Activated T-cell treated with anti-CD3 and anti-CD28 coated beads, Interleukin-2, amount 50 U/mL, for 4 hours (primary cell): ENCODE measurements around the gene PDIA6. TPM values are rescaled to one million over a fixed set of nuclear protein-coding genes. Genes with fewer than 3 reads are reported as not detected.
"Not testable (repeated sequence)": the region's sequence is repeated elsewhere in the genome, so short reads cannot be mapped to it uniquely, and the experiment has no call there.

Experiments used
- ATAC-seq, 2 donors: fragments of 200-7000 bp; cut with Tn5 transposase; one replicate each; pipeline ENCODE4 v1.10.0; 2021
- DNase-seq: peaks from one replicate; pipeline ENCODE4 v3.0.0-alpha.2; 2020
- H3K27me3 Mint-ChIP-seq: one replicate; pipeline ENCODE4 v1.8.0; 2021; ENCODE audit warnings: low read depth, mixed read lengths
- H3K36me3 Mint-ChIP-seq: one replicate; pipeline ENCODE4 v1.8.0; 2022; ENCODE audit warnings: mixed read lengths; ENCODE audit not compliant: insufficient read depth
- H3K4me1 Mint-ChIP-seq: one replicate; pipeline ENCODE4 v1.8.0; 2021; ENCODE audit warnings: low read depth, mixed read lengths
- H3K4me3 Mint-ChIP-seq: one replicate; pipeline ENCODE4 v1.8.0; 2021; ENCODE audit warnings: mild to moderate bottlenecking, moderate library complexity, mixed read lengths
- H3K9me3 Mint-ChIP-seq: one replicate; pipeline ENCODE4 v1.8.0; 2021; ENCODE audit warnings: mixed read lengths
- total RNA-seq, 3 donors: library from RNA; stranded (reverse); gene quantifications; one replicate each; pipeline ENCODE4 v1.2.1, GENCODE V29; 2021

Gene PDIA6
- total RNA-seq, 3 donors from 2014 or later = 169 to 241 (median 175) TPM

DNA sequence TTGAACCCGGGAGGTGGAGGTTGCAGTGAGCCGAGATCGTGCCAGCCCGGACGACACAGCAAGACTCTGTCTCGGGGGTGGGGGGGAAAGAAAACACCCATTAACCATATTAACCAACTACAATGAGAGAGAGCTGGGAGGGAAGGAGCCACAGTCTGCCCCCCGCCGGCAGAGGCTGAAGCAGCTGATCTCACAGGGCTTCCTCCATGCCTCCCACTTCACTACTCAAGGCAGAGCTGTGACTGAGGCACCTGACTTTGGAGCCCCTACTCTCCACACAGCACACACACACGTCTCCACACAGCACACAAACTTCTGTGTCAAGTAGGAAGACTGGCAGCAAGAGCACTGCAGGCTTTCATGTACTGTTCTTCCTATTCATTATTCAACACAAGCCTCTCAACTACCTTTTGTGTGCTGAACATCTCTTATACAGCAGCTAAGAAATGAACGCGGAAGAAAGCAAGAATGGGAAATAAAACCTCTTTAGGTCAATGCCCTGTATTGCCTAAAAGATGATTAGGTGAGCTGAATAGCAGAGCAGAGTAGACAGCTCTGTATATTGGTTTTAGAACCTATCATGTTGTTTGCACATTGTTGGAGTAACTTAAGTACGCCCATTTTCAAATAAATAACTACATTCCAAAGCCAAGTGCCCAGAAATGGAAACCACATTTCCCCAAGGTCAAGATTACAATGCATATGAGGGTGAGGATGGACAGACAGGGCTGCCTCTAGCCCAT is 26.2 kb downstream of the PDIA6 start:
- Mint-ChIP-seq H3K9me3 (no peaks in the 10 kb centered on the region), H3K4me3 (no peak overlapping the region), H3K4me1 (peaks cover 13% of the 10 kb centered on the region), H3K36me3 (peaks cover 73% of the 10 kb centered on the region), H3K27me3 (no peaks in the 10 kb centered on the region)
- ATAC-seq = no peak
- DNase-seq = no peak

DNA sequence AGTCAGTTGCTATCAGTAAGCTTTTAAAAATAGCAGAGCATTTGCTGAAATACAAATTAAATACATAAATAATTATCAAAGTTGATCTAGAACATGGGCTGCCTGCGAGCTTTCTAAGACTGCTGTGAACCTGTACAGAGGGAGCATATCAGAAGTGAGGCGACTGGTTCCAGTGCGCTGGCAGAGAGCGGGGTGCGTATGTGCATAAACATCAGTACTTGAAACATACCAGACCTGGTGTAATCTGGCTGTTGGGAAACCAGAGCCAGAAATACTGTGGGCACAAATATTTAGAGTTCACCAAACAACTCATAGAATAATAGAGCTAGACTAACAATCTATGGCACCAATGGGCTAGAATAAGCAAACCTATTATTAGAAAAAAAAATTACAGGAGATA is 27.3 kb downstream of the PDIA6 start:
- no peak for ATAC-seq
- no peak overlapping the region for H3K4me3 Mint-ChIP-seq
- H3K4me1 Mint-ChIP-seq = peaks cover 3% of the 10 kb centered on the region
- H3K9me3 Mint-ChIP-seq = no peaks in the 10 kb centered on the region
- DNase-seq = no peak
- peaks cover 66% of the 10 kb centered on the region for H3K36me3 Mint-ChIP-seq
- H3K27me3 Mint-ChIP-seq = no peaks in the 10 kb centered on the region

DNA sequence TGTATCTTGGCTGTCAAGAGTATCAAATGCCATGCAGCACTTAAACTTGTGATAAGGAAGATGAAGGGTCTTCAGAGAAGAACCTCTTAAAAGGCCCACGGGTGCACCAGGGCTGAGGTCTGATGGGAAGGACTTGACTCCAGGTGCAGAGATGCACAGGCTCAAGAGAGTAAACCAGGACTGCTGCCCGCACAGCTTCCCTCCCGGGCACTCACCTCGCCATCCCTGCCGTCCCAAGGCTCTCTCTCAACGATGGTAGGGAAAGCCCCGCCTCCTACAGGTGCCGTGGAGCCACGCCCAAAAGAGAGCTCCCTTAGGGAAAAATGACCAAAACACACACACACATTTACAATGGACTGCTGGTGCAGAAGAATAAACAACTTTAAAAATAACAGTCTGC is 27.9 kb downstream of the PDIA6 start:
- DNase-seq = no peak
- Mint-ChIP-seq H3K9me3 (no peaks in the 10 kb centered on the region), H3K27me3 (no peaks in the 10 kb centered on the region), H3K36me3 (peaks cover 65% of the 10 kb centered on the region), H3K4me3 (no peak overlapping the region), H3K4me1 (no peaks in the 10 kb centered on the region)
- ATAC-seq = no peak

DNA sequence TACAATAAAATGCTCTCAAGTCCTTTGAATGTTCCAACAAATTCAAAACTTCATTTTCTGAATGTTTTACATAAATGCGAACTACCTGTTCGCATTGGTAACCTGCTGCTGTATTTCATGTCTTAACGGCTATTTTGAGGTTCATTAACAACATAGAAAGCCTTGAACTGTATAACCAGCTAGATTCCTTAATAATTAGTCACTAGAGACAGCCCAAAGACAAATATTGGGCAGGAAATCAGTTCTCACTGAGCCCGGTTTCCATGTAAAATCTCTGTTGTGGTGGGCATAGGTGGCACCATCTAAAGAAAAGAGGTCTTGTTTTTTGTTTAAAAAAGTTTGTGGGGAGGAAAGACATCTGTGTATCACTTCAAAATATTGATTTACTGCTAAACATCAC is 29.2 kb downstream of the PDIA6 start:
- peaks cover 54% of the 10 kb centered on the region for H3K36me3 Mint-ChIP-seq

DNA sequence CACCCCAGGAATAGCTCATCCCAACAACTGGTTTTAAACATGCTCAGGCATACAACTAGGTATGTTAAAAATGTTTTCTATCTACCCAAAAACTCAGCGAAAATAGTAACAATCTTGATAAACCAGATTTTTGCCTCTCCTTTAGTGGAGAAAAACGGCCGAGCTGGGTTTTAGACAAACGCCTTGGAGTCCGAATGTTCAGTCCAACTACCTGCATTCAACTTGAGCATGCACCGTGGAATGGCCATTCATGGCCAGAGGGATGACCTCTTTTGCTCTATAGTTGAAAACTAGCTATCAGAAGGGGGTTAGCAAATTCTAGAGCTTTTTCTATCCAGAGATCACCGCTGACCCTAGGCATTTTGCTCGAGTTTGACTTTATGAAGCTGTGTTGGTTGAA is 30.8 kb downstream of the PDIA6 start:
- H3K4me3 Mint-ChIP-seq = no peak overlapping the region
- no peaks in the 10 kb centered on the region for H3K27me3 Mint-ChIP-seq
- peaks cover 38% of the 10 kb centered on the region for H3K36me3 Mint-ChIP-seq
- ATAC-seq = no peak
- no peaks in the 10 kb centered on the region for H3K9me3 Mint-ChIP-seq
- H3K4me1 Mint-ChIP-seq = no peaks in the 10 kb centered on the region
- no peak for DNase-seq

More for the DNA sequence above, 29.2 kb downstream of the PDIA6 start:
- Mint-ChIP-seq H3K9me3 (no peaks in the 10 kb centered on the region), H3K27me3 (no peaks in the 10 kb centered on the region), H3K4me1 (no peaks in the 10 kb centered on the region), H3K4me3 (no peak overlapping the region)
- no peak for DNase-seq
- no peak for ATAC-seq

DNA sequence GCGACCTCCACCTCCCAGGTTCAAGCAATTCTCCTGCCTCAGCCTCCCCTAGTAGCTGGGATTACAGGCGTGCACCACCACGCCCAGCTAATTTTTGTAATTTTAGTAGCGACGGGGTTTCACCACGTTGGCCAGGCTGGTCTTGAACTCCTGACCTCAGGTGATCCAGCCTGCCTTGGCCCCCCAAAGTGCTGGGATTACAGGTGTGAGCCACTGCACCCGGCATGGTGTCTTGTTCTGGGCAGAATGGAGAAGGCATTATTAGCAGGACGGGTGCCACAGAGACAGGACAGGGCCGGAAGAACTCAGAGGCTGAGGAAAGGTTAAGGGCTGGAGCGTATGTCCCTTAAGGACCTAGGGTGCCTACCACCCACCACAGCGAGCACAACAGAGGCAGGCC is 31.8 kb downstream of the PDIA6 start:
- H3K36me3 Mint-ChIP-seq = peaks cover 32% of the 10 kb centered on the region
- not testable (repeated sequence) for H3K4me3 Mint-ChIP-seq, DNase-seq, H3K9me3 Mint-ChIP-seq, H3K4me1 Mint-ChIP-seq, H3K27me3 Mint-ChIP-seq, ATAC-seq

DNA sequence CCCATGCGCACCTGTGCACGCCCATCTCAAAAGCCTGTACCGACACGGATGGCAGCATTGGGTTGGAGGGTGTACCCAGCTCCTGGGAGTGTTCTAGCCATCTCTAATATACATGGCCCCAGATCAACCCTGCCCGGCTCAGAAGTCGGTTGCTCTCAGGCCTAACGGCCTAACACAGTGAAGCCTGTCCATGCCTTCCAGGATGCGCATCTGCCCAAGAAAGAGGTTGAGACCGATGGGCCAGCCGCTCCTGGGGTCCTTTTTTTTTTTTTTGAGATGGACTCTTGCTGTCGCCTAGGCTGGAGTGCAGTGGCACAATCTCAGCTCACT is 32.1 kb downstream of the PDIA6 start:
- Mint-ChIP-seq H3K36me3 (peaks cover 32% of the 10 kb centered on the region), H3K9me3 (no peaks in the 10 kb centered on the region), H3K4me1 (no peaks in the 10 kb centered on the region), H3K27me3 (no peaks in the 10 kb centered on the region), H3K4me3 (no peak overlapping the region)
- DNase-seq (no peak), ATAC-seq (no peak)

DNA sequence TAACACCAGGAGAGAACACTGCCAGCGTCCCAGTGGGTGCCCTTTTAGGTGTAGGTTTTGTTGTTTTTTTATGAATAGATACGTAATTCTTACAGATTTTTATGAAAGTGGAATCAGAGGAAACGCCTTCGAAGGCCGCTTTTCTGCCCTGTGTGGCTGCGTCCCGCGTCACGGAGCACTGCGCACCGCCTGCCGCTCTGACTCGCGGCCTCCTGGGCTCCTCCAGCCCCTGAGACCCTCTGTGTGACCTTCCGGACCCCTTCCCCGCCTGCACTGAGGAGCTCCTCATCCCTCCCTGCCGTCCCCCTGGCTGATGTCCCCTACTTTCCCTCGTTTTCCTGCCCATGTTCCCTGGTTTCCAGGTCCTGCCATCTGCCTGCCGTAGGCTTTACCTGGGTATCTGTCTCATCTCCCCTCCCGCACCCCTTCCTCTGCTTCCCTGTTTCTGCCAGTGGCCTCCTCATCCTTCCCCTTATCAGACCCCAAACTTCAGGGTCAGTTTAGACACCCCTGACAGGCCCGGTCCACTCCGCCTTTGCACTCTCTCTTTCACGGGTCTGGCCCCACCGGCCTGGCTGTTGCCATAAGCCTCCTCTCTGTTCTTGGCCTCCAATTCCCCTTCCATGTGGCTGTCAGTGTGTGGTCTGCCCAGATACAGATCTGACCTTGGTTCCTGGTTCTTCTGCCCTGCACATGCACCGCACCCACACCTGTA is 32.7 kb downstream of the PDIA6 start:
- peaks cover 27% of the 10 kb centered on the region for H3K36me3 Mint-ChIP-seq
- H3K4me1 Mint-ChIP-seq = no peaks in the 10 kb centered on the region
- H3K9me3 Mint-ChIP-seq = no peaks in the 10 kb centered on the region
- no peaks in the 10 kb centered on the region for H3K27me3 Mint-ChIP-seq
- DNase-seq (no peak), ATAC-seq (no peak)
- H3K4me3 Mint-ChIP-seq = no peak overlapping the region

DNA sequence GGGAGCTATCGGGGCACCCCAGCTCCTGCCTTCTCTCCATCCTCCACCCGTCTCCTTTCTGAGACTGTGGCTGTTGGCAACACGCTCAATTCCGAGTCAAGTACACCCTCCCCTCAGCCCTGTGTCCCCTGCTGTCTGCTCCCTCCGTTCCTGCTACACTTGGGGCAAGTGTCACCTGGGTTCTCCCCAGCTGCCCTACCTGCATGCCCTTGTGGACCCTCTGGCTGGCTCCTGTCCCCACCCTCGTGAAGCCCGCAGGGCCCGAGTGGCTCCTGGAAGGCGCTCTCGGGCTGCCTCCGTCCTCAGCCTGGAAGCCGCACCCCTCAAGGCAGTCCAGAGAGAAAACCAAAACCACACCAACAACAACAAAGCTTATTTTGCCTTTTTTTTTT is 33.9 kb downstream of the PDIA6 start:
- H3K4me1 Mint-ChIP-seq = no peaks in the 10 kb centered on the region
- DNase-seq = no peak
- H3K9me3 Mint-ChIP-seq = no peaks in the 10 kb centered on the region
- H3K36me3 Mint-ChIP-seq = peaks cover 16% of the 10 kb centered on the region
- H3K27me3 Mint-ChIP-seq = no peaks in the 10 kb centered on the region
- no peak for ATAC-seq
- no peak overlapping the region for H3K4me3 Mint-ChIP-seq

DNA sequence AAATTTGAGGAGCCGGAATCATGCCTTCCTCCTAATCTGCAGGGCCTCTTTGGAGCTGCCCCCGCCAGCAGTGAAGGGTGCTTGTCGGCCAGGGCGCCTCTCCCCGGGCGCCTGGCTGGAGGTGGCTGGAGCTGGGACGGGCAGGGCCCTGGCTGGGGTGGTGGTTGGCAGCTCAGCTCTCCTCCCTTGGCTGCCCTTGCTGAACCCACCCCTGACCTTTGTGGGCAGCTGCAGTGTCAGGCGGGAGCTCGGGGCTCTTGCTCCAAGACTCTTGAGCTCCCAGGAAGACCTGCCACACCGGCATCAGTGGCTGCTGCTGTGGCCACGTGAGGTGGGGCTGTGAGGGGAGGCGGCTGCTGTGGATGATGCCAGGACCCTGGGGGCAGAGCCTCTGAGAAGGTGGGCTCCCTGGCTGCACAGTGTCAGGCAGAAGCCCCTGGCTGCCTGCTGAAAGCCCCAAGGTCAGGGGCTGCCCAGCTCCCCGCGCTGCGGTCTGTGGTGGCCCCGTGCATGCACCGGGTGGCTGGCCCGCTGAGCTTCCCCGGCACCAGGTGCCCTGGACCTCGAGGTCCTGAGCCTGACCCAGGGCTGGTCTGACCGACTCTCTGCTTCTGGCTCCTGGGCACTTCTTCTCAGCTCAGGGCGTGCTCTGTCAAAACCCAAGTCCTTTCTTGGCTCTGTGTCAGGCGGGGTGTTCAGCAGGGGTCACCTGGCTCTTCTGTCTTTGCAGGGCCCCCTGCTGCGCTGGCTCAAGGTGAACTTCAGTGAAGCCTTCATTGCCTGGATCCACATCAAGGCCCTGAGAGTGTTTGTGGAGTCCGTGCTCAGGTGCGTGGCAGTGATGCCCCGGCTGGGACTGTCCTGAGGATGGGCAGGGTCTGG is 34.5 kb downstream of the PDIA6 start:
- Mint-ChIP-seq H3K4me3 (no peak overlapping the region), H3K4me1 (no peaks in the 10 kb centered on the region), H3K36me3 (peaks cover 11% of the 10 kb centered on the region), H3K27me3 (no peaks in the 10 kb centered on the region), H3K9me3 (no peaks in the 10 kb centered on the region)
- DNase-seq (no peak), ATAC-seq (no peak)

DNA sequence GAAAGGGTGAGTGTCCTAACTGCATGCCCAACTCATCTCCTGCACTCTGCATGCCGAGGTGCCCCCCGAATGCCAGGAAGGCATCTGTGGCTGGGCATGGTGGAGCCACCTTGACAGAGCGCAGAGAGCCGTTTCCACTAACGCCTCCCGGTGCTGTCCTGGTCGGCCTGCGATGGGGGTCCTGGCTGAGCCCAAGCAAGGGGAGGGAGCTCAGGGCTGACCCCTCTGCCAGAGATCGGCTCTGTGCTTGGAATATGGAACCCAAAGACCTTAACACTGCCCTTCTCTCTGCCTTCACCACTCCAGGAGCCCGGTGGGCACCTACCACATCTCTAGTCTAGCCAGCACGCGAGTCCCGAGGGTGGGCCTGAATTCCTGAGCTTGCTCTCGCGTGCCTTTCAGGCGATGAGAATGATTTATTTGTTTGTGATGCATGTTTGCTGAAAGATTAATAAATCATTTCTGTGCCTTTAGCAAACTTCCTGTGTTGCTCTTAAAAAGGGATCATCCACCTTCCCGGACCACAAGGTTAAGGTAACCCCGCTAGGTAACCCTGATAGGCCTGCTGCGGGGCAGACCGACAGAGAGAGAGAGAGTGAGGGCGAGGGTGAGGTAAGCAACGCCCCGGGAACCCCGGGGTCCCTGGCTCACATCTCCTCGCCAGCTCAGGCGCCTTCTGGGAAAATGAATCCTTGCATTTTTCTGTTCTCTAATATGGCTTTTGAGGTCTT is 35.3 kb downstream of the PDIA6 start:
- H3K36me3 Mint-ChIP-seq = peaks cover 7% of the 10 kb centered on the region
- ATAC-seq (no peak), DNase-seq (no peak)
- H3K4me3 Mint-ChIP-seq = no peak overlapping the region
- no peaks in the 10 kb centered on the region for H3K27me3 Mint-ChIP-seq
- H3K4me1 Mint-ChIP-seq = no peaks in the 10 kb centered on the region
- no peaks in the 10 kb centered on the region for H3K9me3 Mint-ChIP-seq

DNA sequence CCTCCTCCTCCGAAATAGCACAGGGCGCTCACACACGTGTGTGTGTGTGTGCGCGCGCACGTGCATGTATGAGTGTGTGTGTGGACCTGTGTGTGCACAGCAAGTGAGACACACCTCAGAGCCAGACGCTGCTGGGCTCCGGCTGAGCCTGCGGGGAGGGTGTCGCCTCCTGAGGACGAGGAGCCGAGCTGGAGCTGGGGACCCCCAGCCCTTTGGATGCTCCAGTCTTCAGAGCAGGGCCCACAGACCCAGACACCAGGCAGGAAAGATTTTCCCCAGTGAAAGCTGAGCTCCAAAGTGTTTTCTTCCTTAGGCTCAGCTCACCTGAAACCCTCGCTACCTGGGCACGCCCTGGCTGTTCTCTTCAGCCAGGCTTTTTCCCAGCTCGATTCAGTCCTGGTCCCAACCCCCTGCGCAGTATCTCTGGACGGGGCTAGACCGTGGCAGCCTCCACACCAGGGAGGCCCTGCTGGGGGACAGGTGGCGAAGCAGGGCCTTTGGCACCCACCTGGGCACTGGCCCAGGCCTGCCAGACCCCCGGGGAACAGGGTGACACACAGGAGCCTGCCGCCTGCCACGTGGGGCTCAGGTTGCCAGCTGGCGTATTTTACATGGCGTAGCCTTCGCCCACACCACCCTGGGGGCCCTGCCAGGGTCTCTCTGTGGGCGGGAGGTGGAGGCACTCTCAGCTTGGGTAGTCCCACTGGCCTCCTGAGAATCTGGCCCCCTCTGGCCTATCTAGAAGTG is 36.2 kb downstream of the PDIA6 start:
- Mint-ChIP-seq H3K4me1 (no peaks in the 10 kb centered on the region), H3K4me3 (no peak overlapping the region), H3K9me3 (no peaks in the 10 kb centered on the region), H3K27me3 (no peaks in the 10 kb centered on the region), H3K36me3 (peaks cover 4% of the 10 kb centered on the region)
- no peak for DNase-seq
- no peak for ATAC-seq

DNA sequence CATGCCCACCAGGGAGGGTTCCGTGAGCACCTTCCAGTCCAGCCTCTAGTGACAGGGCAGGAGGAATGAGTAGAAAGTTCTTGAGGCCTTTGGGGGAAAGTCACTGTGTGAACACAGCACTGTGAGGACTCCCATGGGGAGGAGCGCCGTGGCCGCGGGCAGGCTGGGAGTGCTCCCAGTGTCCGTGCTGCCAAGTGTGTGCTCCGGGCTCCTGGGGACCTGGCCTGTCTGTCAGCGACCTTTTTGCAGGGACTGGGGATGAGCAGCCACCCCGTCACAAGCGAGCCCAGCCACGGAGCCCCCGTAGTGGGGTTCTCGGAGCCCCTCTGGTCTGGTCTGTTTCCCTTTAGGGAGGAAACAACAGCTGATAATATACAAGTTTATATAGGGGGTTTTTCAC is 36.8 kb downstream of the PDIA6 start:
- peaks cover 4% of the 10 kb centered on the region for H3K36me3 Mint-ChIP-seq
- DNase-seq (no peak), ATAC-seq (no peak)
- no peaks in the 10 kb centered on the region for H3K27me3 Mint-ChIP-seq
- no peak overlapping the region for H3K4me3 Mint-ChIP-seq
- no peaks in the 10 kb centered on the region for H3K4me1 Mint-ChIP-seq
- H3K9me3 Mint-ChIP-seq = no peaks in the 10 kb centered on the region
